ENCODE measurements around the gene MYBPC3.

The MYBPC3 gene

DNA sequence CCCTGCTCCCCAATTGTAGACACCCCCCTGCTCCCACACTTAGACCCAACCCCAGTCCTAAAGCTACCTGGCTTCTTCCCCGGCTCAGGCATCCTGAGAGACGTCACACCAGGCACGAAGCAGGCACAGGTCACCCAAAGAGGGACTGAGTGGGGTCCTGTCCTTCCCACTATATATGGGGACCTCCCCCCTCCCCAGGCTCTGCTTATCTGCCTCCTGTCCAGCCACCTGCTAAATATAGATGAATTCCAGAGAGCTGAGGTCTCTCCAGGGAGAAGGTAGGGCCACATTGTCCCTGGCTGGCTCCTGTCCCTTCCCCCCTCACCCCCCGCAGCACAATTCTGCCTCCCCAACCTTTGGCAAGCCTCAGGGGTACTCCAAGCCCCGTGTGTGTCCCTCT, at the start of gene MYBPC3:
MYBPC3 (minus strand) TSS at position 147 of the 400 bp plus-strand sequence; CDS start at position 92, 55 bp downstream.
- no peak for FAIRE-seq

DNA sequence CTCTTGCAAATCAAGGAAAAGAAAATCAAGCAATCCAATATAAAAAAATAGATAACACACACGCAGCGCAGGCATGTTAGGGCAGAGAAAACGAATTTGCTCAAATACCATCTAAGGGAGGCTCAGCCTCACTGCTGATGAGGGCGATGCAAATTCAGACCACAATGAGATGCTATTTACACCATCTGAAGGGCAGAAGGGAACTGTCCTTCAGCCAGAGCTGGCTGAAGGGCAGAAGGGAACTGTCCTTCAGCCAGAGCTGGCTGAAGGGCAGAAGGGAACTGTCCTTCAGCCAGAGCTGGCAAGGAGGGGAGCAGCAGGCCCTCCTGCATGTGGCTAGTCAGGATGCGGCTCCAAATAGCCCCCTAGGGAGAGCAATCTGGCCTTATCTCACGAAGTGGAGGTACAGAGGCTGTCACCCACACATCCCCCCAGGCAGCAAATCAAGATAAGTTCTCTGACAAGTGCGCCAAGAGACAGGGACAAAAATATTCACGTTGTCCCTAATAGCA, 48.3 kb upstream of the MYBPC3 start:
- FAIRE-seq = no peak

DNA sequence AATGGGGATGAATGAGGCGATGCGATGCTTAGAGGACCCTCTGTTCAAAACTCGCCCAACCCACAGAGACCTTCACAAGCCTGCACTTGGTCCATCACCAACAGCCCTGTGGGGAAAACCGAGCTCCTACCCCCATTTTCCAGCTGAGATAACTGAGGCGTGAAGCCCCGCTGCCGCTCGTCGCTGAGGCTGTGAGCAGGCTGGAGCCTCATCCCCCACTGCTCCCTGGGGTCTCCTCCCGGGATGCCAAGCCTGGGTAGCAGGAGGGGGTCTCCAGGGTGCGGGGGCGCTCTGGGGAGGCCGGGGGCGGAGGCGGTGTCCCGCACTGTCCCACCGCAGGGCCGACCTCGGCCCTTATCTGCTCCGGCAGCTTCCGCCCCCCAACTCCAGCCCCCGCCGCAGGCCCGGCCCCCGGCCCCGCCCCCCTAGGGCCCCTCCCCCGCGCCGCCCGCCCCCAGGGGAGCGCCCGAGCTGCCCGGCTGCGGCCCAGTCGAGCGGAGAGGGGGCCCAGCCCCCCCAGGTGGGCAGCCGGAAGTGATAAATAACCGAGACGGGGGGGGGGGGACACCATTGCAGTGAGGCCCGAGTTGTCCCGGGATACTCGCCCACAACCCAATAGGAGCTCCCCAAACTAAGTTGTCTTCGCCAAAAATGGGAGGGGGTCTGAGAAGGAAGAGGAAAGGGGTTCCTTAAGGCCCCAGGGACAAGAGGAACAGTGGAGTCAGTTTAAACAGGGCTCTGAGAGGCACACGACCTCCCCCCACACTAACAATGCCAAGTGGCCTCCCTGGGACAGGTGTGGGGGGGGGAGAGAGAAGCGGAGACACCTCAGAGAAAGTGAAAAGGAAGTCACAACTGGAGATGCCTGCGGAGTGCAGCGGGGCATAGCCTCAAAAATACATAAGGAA, 47.6 kb upstream of the MYBPC3 start:
- FAIRE-seq = no peak

DNA sequence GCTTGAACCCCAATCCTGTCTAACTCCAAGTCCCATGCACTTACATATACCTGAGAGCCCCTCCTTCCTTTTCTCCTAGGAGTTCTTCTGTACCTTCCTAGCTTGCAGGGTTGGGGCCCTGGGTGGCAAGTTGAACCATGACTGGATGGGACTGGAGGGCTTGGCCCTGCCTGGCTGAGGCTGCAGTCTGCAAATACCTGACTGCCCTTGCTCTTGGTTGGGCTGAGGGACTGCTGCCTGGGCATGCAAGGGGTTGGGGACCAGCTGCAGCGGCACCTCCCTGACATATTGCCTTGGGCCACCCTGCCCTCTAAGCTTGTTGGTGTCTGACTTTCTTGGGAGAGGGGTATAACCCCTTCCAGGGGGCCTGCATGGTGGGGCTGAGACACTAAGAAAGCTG, 46.0 kb upstream of the MYBPC3 start:
- no peak for FAIRE-seq

DNA sequence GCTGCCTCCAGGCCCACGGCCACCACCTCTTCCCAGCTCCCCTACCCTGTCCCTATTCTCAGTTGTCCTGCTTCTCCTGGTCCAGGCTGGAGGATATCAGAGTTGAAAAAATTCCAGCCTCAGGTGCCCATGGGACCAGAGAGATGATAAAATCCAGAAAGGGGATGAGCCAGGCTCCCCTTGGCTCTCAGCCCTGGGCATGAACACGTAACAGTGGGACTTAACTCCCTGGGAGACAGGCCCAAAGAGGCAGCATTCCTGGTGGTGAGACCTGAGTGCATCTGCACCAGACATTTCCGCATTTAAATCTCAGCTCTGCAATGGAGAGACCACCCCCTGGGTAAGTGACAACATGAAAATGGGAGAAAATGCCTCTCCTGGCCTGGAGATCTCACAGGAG, 45.5 kb upstream of the MYBPC3 start:
- no peak for FAIRE-seq

DNA sequence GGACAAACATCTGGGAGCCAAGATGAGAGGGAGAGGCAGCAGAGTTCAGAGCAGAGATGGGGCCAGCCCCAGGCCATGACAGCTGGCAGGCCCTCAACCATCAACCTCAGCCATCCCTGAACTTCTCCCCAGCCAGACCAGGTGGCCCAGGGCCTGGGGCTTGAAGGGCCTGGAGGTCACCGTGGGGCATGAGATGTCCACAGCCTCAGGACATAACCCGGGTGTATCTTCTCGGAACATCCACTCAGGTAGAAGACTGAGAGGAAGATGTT, 43.5 kb upstream of the MYBPC3 start:
- no peak for FAIRE-seq

DNA sequence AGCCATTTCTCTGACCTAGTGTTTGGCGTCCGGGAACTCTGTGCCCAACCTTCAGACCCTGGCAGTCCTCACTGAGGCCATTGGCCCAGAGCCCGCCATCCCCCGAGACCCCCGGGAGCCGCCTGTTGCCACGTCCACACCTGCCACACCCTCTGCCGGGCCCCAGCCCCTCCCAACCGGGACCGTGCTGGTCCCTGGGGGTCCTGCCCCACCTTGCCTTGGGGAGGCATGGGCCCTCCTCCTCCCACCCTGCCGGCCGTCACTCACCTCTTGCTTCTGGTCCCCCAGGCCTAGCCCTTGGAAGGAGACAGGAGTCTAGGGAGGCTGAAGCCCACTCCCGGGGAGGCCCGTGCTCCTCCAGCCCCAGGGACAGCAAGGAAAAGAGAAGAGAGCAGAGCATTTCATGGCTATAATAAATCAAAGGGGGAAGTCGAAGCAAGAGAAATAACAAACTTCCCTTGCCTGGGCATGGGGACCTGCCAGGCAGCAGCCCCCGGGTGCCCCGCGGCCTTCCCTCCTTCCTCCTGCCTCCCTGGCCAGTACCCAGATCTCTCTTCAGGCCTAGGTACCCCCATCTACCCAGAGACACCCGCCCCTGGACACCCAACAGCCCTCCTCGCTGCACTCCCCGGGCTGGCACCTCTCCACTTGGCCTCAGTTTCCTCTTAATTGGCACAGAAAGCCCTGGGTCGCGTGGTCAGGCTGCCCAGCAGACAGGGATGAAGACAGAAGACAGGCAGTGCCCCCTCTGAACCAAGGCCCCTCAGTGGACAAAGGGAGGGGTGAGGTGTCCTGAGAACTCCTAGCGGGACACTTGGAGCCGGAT, 42.9 kb upstream of the MYBPC3 start:
- no peak for FAIRE-seq

DNA sequence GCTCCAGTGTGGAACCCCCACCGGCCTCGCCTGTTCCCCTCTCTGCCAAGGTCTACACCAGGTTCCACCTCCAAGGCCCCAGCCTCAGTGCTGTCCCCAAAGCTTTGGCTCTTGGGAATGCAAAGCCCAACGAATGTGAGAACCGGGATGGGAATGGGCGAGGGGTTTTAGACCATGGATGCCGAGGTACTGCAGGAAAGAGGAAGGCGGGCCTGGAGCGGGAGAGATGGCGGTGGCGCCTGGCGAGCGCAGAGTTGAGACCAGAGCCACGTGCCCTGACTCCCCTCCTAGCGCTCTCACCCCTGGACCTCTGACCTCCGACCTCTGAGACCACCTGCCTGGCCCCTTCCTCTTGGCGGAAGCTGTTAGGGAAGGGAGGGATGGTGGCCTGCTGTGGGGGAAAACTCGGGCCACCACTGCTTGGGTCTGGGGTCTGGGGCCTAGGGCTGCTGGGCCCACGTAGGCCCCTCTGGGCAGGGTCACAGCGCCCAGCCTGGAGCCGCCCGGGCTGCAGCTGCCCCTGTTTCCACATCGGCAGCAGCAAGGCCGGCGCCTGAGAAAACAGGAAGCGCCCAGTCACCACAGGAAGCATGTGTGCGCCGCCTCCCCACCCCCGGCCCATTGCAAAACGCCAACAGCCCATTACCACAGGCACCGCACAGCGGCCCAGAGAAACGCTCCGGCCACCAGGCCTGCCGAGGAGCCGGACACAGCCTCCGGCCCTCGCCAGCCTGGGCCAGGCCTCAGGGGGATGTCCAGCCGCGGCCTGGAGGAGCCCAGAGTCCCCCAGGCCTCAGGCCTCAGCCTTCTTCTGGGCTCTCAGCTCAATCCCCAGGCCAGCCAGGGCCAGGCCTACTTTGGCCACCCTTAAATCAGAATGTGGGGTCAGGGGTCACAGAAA, 42.1 kb upstream of the MYBPC3 start:
- no peak for FAIRE-seq

DNA sequence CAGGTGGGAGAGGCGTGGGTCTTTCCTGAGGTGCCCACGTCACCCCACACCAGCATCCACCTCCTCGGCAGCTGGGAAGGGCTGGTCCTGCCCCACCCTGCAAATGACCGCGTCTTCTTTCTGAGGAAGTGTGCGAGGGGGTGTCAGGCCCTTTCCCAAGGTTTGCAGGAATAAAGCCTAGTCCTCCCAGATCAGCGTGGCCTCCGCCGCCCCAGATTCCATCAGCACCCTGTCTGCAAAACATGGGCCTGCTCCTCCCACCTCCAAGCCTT, 41.5 kb upstream of the MYBPC3 start:
- no peak for FAIRE-seq

DNA sequence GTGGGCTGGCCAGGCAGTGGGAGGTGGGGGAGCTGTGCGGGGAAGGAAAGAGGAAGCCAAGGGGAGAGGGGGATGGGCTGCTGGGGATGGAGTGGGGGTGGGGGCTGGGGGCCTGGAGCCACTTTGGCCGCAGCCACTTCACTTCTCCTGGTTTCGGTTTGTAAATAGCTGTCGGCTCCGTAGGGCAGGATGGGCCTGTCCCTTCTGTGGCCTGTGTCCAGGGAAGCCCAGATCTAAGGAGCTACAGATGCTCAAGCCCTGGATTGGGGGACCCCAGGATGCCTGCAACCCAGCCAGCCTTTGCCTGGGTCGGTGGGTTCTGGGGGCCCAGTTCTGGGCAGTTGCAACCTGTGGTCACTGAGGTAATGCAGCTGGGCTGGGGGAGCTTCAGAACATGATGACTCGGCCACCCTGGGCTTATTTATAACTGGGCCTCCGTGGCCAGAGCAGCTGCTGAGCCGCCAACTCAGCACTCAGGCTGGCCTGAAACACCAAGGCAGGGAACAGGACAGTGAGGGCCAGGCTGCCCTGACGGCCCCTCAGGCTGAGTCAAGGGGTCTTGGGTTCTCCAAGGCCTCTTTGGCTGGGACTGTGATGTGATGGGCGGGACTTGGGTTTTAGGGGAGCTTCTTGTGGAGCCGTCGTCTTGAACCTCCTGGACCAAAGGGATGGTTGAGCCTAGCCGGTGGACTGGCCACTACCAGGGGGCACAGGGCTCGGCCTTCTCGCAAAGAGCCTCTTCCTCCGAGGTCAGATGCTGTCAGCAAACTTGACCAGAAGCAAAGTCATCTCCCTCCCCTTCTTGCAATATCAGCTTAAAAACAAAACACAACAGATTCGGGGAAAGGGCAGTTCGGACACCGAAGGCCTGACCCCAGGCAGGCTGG, 40.9 kb upstream of the MYBPC3 start:
- FAIRE-seq = no peak

DNA sequence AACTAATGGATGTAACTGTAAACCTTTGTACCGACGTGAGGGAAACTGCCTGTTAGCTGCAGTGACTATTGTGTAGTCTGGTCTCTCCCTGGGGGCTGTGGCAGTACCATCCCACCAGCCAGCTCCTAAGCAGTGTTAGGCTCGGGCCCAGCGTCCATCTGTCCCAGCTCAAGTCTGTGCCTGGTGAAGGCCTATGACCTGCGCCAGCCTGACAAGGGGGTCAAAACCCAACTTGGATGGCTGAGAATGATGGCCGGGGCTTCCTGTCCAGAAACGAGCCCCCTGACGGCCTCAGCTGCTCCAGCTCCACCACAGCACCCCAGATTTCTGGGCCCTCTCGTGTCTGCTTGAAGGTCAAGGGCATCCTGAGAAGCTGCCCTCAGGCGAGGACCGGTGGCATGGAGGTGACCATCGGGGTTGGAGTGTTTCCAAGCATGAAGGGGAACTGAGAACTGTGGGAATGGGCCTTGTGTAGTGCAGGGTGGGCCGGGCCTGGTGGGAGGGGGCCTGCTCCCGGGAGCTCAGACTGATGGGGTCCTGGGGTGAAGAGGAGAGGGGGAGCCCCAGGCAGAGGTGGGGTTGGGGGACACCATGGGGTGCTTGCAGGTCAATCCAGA, 40.2 kb upstream of the MYBPC3 start:
- FAIRE-seq = no peak

DNA sequence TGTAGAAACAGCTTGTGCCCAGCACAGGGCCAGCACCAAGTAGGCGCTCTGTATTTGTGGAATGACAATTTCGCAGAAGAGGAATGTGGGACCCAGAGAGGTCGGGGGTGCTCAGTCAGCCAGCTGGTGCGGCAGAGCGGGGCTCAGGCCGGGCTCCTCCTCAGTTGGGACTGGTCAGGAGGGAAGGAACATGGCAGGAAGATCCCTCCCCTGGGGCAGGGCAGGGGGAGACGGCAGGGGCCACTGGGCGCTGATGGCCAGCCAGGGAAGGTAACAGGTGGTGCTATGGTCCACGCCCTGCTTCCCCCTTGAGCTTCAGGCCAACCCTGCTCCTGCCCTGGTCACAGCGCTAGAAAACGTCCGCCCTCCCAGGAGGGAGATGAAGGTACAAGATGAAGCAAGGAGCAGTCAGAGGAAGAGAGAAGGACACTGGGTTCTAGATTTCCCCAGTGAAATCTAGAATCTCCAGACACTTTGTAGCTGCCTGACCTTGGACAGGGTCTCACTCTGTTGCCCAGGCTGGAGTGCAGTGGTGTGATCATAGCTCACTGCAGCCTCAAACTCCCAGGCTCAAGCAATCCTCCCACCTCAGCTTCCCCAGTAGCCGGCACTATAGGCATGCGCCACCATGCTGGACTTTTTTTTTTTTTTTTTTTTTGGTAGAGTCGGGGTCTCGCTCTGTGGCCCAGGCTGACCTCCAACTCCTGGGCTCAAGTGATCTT, 39.4 kb upstream of the MYBPC3 start:
- no peak for FAIRE-seq

DNA sequence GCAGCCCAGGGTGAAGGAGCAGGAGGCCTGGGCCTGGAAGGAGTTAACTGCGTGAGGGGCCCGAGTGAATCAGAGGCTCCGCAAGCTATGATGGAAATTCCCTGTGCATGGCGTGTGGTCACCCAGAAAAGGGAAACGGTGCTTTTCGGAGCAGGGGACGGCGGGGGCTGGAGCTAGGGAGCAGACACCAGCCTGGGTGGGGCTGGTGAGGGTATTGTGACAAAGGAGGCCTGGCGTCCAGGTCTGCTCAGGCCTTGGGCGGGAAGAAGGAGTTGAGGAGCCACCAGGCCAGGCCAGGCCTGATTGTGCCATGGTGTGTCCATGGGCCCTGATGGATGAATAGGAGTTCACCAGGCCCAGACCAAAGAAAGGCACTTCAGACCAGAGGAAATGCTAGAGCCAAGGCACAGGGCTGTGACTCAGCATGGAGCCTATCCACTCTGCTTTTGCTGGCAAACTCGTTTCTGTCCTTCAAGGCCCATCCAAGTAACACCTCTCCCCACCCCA, 38.6 kb upstream of the MYBPC3 start:
- no peak for FAIRE-seq

DNA sequence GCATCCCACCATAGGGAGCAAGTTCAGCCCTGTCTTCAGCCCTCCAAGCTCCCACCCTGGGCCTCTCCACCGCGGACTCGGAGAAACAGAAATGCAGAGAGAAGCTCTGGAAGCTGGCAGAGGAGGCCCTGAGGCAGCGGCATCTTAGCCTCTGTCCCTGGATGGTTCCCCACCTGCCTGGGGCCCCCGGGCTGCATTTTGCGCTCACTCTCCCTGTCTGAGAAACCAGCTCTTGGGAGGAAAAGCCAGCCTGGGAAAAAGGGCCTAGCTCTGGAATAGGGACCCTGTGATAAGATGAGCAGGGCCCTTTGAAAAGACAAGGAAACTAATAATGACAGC, 37.9 kb upstream of the MYBPC3 start:
- no peak for FAIRE-seq

DNA sequence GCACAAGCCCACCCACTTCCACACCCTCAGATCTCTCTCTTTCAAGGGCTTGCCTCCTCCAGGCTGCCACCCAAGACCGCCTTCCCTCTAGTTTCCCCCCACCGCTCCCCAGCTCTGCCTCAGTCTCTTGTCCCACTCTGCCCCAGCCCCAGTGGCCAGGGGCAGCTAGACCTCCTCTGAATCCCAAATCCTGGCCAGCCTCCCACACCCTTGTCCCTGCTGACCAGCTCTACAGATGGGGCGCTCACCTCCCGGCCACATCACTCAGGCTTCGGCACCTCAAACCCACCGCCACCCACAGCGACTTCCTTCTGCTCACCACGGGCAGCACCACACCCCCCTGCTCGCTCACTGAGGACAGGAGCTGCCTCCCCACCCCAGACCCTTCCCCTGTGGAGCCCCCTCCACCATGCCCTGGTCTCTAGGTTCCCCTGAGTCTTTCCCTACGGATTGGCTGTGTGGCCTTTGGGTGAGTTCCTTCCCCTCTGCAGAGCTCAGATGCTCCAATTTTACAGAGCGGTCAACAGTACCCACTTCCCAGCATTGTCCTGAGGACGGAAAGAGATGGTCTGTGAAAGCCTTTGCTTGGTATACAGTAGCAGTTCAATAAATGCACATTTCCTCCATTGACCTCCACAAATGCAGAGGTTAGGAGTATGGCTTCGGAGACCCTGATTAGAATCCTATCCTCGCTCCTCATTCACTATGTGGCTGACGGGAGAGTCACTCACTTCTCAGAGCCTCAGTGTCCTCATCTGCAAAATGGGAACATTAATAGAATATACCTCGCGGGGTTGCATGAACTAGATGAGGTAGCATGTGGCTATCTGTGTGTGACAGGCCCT, 37.3 kb upstream of the MYBPC3 start:
- no peak for FAIRE-seq

DNA sequence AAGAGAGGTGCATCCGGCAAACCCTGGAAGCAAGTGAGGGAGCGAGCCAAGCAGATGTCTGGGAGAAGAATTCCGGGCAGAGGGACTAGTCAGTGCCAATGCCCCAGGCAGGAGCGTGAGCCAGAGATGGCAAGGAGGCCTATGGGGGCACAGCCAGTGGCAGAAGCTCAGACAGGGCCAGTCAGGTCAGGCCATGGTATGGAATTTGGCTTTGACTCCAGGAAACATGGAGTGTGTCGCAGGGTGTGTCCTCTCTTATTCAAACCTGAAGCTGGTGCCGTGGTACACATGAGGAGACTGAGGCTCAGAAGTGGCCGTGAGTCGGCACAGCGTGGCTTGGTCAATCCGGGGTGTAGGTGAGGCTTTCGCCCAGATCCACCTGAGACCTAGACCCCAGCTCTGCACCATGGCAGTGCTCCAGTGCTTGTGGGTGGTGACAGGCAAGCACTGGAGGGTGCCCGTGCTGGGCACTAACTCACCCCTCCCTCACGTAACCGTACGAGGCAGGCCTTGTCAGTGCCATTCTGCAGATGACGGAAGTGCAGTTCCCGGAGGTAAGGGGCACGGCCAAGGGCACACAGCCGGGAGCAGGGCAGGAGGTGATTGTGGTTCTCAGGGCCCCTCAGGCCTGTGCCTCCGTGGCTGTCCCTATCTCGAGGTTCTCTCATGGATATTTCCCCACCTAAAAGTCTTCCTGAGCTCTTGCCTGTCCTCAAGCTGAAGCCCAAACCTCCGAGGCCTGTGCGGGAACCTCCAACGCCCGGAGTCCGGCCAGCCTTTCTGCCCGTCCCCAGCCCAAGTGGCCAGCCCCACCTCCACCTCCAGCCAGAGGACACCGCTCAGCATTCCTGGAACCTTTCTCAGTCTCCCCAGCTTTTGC, 36.4 kb upstream of the MYBPC3 start:
- no peak for FAIRE-seq

DNA sequence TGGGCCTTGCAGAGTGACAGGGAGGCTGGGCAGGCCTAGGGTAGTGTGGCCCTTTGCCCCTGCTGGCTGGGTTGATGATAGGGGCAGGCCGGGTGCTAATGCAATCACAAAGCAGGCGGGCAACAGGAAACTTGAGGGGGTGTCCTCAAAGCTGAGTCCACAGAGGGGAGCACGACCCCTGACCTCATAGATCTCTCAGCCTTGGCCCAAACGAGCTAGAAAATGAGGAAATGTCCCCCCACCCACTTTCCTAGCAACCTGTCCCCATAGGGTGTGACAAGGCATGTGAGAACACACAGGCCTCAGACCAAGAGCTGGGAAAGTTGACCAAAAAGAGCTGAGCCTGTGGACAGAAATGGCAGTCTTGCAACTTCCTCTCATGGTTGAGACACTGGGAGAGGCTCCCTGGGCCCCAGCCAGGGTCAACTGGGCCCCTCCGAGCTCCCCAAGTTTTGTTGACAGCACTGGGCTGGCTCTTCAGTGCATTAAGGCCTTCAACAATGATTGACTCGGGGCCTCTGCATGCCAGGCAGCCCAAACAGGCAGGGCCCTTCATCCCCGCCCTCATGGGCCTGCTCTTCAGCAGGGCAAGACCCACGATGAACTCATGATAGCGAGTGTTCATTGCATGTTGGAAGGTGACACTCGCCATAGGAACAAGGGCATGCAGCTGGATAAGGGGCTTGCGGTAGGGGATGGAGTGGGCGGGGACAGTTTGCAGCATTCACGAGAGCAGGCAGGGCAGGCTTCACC, 35.6 kb upstream of the MYBPC3 start:
- no peak for FAIRE-seq

DNA sequence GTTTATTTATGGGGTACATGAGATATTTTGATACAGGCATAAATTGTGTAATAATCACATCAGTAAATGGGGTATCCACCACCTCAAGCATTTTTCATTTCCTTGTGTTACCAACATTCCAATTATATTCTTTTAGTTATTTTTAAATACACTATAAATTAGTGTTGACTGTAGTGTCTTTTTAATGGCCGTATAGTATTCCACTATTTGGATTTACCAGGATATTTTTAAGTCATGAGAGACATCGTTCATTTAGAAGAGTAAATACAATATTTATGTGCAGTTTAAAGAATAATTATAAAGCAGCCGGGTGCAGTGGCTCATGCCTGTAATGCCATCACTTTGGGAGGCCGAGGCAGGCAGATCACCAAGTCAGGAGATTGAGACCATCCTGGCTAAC, 32.0 kb upstream of the MYBPC3 start:
- no peak for FAIRE-seq
